Measurements from ENCODE around the gene HSD17B14. TPM values are rescaled to one million over a fixed set of nuclear protein-coding genes. Genes with fewer than 3 reads are reported as not detected.
A peak's percentile ranks its signal among the peaks of the same experiment; 100 is the strongest.

The HSD17B14 gene
- total RNA-seq, 1 experiment from 2014 or later: 27.8 TPM

DNA sequence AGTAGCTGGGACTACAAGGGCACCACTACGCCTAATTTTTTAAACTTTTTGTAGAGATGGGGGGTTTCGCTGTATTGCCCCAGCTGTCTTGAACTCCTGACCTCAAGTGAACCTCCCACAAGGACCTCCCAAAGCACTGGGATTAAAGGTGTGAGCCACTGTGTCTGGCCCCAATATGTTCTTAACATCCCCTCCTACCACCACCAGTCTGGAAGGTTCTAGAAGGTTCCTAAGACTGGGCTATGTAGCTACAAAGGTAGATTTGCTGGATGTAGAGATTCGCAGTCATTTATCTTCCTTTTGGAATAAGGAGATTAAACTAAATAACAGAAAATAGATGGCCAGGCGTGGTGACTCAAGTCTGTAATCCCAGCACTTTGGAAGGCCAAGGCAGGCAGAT lies 5.3 kb downstream of the HSD17B14 start:
- no TSS peak for BruUV-seq (replicated peaks)
- Mint-ChIP-seq H3K27me3 (ENCODE audit: insufficient read depth, unreplicated experiment) (no peaks in the 10 kb centered on the region), H3K4me1 (ENCODE audit: low read depth, unreplicated experiment) (peaks cover 9% of the 10 kb centered on the region), H3K4me3 (ENCODE audit: unreplicated experiment) (no peak overlapping the region), H3K27ac (ENCODE audit: unreplicated experiment) (no peak overlapping the region), H3K36me3 (ENCODE audit: insufficient read depth, unreplicated experiment) (peaks cover 12% of the 10 kb centered on the region), H3K9me3 (ENCODE audit: unreplicated experiment) (no peaks in the 10 kb centered on the region)
- POLR2A ChIA-PET: no interaction called here
- no peak for DNase-seq
- H3K36me3 ChIP-seq (ENCODE audit: control insufficient read depth, insufficient read depth, low read length): peaks cover 4% of the 10 kb centered on the region
- H3K4me1 ChIP-seq: peaks cover 9% of the 10 kb centered on the region
- CTCF ChIA-PET: interaction anchor here (0.5 kb wide), 1 partner anchor 9 kb away, joined by 3 read pairs; no protein-coding TSS in a partner anchor
- H3K9me3 ChIP-seq: no peaks in the 10 kb centered on the region
- TF ChIP-seq, protein P1, sequence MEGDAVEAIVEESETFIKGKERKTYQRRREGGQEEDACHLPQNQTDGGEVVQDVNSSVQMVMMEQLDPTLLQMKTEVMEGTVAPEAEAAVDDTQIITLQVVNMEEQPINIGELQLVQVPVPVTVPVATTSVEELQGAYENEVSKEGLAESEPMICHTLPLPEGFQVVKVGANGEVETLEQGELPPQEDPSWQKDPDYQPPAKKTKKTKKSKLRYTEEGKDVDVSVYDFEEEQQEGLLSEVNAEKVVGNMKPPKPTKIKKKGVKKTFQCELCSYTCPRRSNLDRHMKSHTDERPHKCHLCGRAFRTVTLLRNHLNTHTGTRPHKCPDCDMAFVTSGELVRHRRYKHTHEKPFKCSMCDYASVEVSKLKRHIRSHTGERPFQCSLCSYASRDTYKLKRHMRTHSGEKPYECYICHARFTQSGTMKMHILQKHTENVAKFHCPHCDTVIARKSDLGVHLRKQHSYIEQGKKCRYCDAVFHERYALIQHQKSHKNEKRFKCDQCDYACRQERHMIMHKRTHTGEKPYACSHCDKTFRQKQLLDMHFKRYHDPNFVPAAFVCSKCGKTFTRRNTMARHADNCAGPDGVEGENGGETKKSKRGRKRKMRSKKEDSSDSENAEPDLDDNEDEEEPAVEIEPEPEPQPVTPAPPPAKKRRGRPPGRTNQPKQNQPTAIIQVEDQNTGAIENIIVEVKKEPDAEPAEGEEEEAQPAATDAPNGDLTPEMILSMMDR (IDR thresholded peaks at IDR 0.05; ENCODE audit: insufficient read depth in 1 of 2, low read depth in 1 of 2, low read length in 1 of 2, severe bottlenecking in 1 of 2, unreplicated experiment in 1 of 2): no peak
- no peaks in the 10 kb centered on the region for H3K27me3 ChIP-seq (replicated peaks; ENCODE audit: control insufficient read depth, insufficient read depth, low read length)
- H3K4me3 ChIP-seq (ENCODE audit: low read depth, low read length): no peak overlapping the region
- intact Hi-C loops (cut with micrococcal nuclease; ENCODE audit: unreplicated experiment): no loop called here

DNA sequence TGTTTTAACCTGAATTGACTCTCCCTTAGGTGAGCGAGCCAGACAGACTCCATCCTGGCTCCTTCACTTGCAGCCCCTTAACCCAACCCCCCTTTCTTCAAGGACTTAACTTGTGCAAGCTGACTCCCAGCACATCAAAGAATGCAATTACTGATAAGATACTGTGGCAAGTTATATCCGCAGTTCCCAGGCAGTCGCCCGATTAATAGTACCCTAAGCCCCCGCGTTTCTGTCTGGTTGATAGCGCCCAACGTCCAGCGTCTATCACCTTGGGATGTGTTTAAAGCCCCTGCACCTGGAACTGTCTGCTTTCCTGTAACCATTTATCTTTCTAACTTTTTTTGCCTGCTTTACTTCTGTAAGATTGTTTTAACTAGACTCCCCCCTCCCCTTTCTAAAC lies 6.2 kb downstream of the HSD17B14 start:
- Mint-ChIP-seq H3K27me3 (ENCODE audit: insufficient read depth, unreplicated experiment) (no peaks in the 10 kb centered on the region), H3K27ac (ENCODE audit: unreplicated experiment) (peak overlapping the region; percentile 14), H3K4me3 (ENCODE audit: unreplicated experiment) (peak overlapping the region; percentile 10), H3K4me1 (ENCODE audit: low read depth, unreplicated experiment) (peaks cover 9% of the 10 kb centered on the region), H3K36me3 (ENCODE audit: insufficient read depth, unreplicated experiment) (peaks cover 6% of the 10 kb centered on the region), H3K9me3 (ENCODE audit: unreplicated experiment) (no peaks in the 10 kb centered on the region)
- BruUV-seq (replicated peaks): TSS peak; percentile 27
- intact Hi-C loops (cut with micrococcal nuclease; ENCODE audit: unreplicated experiment): no loop called here
- ChIA-PET CTCF (no interaction called here), POLR2A (no interaction called here)
- Histone ChIP-seq H3K36me3 (ENCODE audit: control insufficient read depth, insufficient read depth, low read length) (peaks cover 4% of the 10 kb centered on the region), H3K4me3 (ENCODE audit: low read depth, low read length) (no peak overlapping the region), H3K4me1 (peaks cover 9% of the 10 kb centered on the region), H3K9me3 (no peaks in the 10 kb centered on the region), H3K27me3 (replicated peaks; ENCODE audit: control insufficient read depth, insufficient read depth, low read length) (no peaks in the 10 kb centered on the region)
- DNase-seq: no peak
- TF ChIP-seq, protein P1 (IDR thresholded peaks at IDR 0.05; ENCODE audit: insufficient read depth in 1 of 2, low read depth in 1 of 2, low read length in 1 of 2, severe bottlenecking in 1 of 2, unreplicated experiment in 1 of 2): no peak

DNA sequence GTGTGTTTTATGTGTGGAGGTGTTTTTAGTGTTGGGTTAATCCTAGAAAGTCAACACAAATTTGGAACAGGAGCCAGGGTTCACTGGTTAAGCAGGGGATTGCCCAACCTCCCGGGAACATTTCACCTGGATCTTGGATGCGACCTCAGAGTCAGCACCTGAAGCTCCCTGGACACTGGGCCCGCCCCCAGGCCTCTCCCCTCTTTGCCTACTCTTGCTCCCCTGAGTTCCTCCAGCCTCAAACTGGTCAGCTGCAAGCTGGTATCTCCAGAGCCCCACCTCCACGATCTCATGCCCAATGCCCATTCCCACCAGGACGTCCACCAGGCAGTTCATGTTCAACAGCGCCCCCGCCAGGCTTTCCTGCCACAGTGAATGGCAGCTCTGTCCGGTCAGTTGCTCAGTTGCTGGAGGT lies 9.7 kb downstream of the HSD17B14 start:
- Mint-ChIP-seq H3K9me3 (ENCODE audit: unreplicated experiment) (no peaks in the 10 kb centered on the region), H3K27me3 (ENCODE audit: insufficient read depth, unreplicated experiment) (no peaks in the 10 kb centered on the region), H3K4me1 (ENCODE audit: low read depth, unreplicated experiment) (peaks cover 9% of the 10 kb centered on the region), H3K4me3 (ENCODE audit: unreplicated experiment) (no peak overlapping the region), H3K36me3 (ENCODE audit: insufficient read depth, unreplicated experiment) (peaks cover 6% of the 10 kb centered on the region), H3K27ac (ENCODE audit: unreplicated experiment) (no peak overlapping the region)
- Histone ChIP-seq H3K9me3 (no peaks in the 10 kb centered on the region), H3K27me3 (replicated peaks; ENCODE audit: control insufficient read depth, insufficient read depth, low read length) (no peaks in the 10 kb centered on the region), H3K36me3 (ENCODE audit: control insufficient read depth, insufficient read depth, low read length) (no peaks in the 10 kb centered on the region; the same call in 1 of the 2 replicates), H3K4me3 (ENCODE audit: low read depth, low read length) (no peak overlapping the region), H3K4me1 (peaks cover 9% of the 10 kb centered on the region)
- TF ChIP-seq, protein P1 (IDR thresholded peaks at IDR 0.05; ENCODE audit: insufficient read depth in 1 of 2, low read depth in 1 of 2, low read length in 1 of 2, severe bottlenecking in 1 of 2, unreplicated experiment in 1 of 2): peak; percentile 15 to 25
- POLR2A ChIA-PET: interaction anchor here (1.0 kb wide), 1 partner anchor 18 kb away, joined by 3 read pairs; no protein-coding TSS in a partner anchor
- CTCF ChIA-PET: interaction anchor here (1.8 kb wide), 2 partner anchors 16 to 31 kb away, joined by 8 to 9 read pairs; no protein-coding TSS in a partner anchor
- intact Hi-C loops (cut with micrococcal nuclease; ENCODE audit: unreplicated experiment): no loop called here
- DNase-seq: peak; percentile 55 to 58
- no TSS peak for BruUV-seq (replicated peaks)
